Stimulated activated CD4-positive, alpha-beta T cell treated with anti-CD3 and anti-CD28 coated beads, TNF-alpha, amount 100 ng/mL, for 24 hours (primary cell): ENCODE results near the gene ADRA1B.
"Not testable (repeated sequence)": the region's sequence is repeated elsewhere in the genome, so short reads cannot be mapped to it uniquely, and the experiment has no call there.

Source experiments
- DNase-seq, 3 experiments: peaks; one replicate each; pipeline ENCODE4 v3.0.0-alpha.2; 2020; ENCODE audit warnings: low read depth in 3 of 3

ADRA1B gene

GRCh38 chr5:160014197-160014596, 97.9 kb downstream of the ADRA1B start:
- DNase-seq = not testable (repeated sequence)

- DNase-seq = no peak
Observed at GRCh38 chr5:160018945-160019625, 102.8 kb downstream of the ADRA1B start.

DNA sequence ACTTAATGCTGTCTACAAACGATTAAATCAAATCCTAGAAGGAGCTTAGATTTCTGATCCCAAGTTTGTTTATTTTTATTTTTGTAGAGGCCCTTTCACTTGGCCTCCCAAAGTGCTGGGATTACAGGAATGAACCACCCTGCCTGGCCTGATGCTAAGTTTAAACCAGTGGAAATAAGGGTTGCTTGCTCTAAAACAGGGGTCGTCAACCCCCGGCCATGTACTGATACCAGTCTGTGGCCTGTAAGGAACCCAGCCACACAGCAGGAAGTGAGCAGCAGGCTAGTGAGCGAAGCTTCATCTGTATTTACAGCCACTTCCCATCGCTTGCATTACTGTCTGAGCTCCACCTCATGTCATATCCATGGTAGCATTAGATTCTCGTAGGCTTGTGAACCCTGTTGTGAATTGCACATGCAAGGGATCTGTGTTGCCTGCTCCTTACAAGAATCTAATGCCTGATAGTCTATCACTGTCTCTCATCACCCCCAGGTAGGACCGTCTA, 104.0 kb downstream of the ADRA1B start:
- no peak for DNase-seq

GRCh38 chr5:160020964-160021363, 104.7 kb downstream of the ADRA1B start:
- DNase-seq = no peak

- DNase-seq = peak in 2 of 3 experiments; percentile 17 to 46
Observed at GRCh38 chr5:160021831-160022446, 105.7 kb downstream of the ADRA1B start.
